Neural crest cell (in vitro differentiated cells): ENCODE data around the gene PPP2R3A. TPM values are rescaled to one million over a fixed set of nuclear protein-coding genes. Genes with fewer than 3 reads are reported as not detected.
"Not testable (repeated sequence)": the region's sequence is repeated elsewhere in the genome, so short reads cannot be mapped to it uniquely, and the experiment has no call there.

Source experiments
- DNase-seq: peaks from one replicate; pipeline ENCODE4 v3.0.0; 2021; ENCODE audit warnings: low read depth, mixed read lengths, low spot score
- H3K27ac Mint-ChIP-seq: one replicate; pipeline ENCODE4 v1.8.0; 2021; ENCODE audit warnings: mild to moderate bottlenecking, mixed read lengths; ENCODE audit not compliant: unreplicated experiment
- H3K27me3 Mint-ChIP-seq: 2 replicates; pipeline ENCODE4 v1.8.0; 2021; ENCODE audit warnings: low read depth, mild to moderate bottlenecking, mixed read lengths
- H3K36me3 Mint-ChIP-seq: 2 replicates; pipeline ENCODE4 v1.8.0; 2021; ENCODE audit warnings: low read depth, mild to moderate bottlenecking, mixed read lengths
- H3K4me1 Mint-ChIP-seq: 2 replicates; pipeline ENCODE4 v1.8.0; 2021; ENCODE audit warnings: mixed read lengths
- H3K4me3 Mint-ChIP-seq: one replicate; pipeline ENCODE4 v1.8.0; 2021; ENCODE audit warnings: mild to moderate bottlenecking, mixed read lengths
- H3K9me3 Mint-ChIP-seq: 2 replicates; pipeline ENCODE4 v1.8.0; 2021; ENCODE audit warnings: mixed read lengths
- CTCF ChIP-seq: fragments of 200-600 bp; sonication (generic); conservative IDR thresholded peaks from 2 replicates; pipeline ENCODE4 v1.5.0; 2021; ENCODE audit warnings: antibody characterized with exemption, mild to moderate bottlenecking
- total RNA-seq: library from RNA; stranded (reverse); gene quantifications from 2 replicates; pipeline ENCODE4 v1.2.1, GENCODE V29; 2021

The PPP2R3A gene
- total RNA-seq, 1 donor from 2014 or later: 16.4 TPM

- H3K36me3 Mint-ChIP-seq: peaks cover 28% of the 10 kb centered on the region
- no peaks in the 10 kb centered on the region for H3K4me1 Mint-ChIP-seq
- no peak overlapping the region for H3K27ac Mint-ChIP-seq
- H3K27me3 Mint-ChIP-seq: no peaks in the 10 kb centered on the region
- H3K9me3 Mint-ChIP-seq: no peaks in the 10 kb centered on the region
- no peak overlapping the region for H3K4me3 Mint-ChIP-seq
- no peak for DNase-seq
- no peak for TF ChIP-seq CTCF
Measured at GRCh38 chr3:136109499-136109898, 144.0 kb downstream of the PPP2R3A start.

GRCh38 chr3:136110481-136110880, 145.0 kb downstream of the PPP2R3A start:
- Mint-ChIP-seq H3K9me3 (peaks cover 2% of the 10 kb centered on the region), H3K27me3 (no peaks in the 10 kb centered on the region), H3K4me1 (no peaks in the 10 kb centered on the region), H3K36me3 (peaks cover 37% of the 10 kb centered on the region), H3K4me3 (no peak overlapping the region), H3K27ac (no peak overlapping the region)
- DNase-seq: no peak
- TF ChIP-seq CTCF: no peak

GRCh38 chr3:136114421-136114820, 148.9 kb downstream of the PPP2R3A start:
- no peak for DNase-seq
- no peak for TF ChIP-seq CTCF
- Mint-ChIP-seq H3K27me3 (no peaks in the 10 kb centered on the region), H3K4me3 (no peak overlapping the region), H3K36me3 (peaks cover 55% of the 10 kb centered on the region), H3K4me1 (no peaks in the 10 kb centered on the region), H3K27ac (no peak overlapping the region), H3K9me3 (peaks cover 12% of the 10 kb centered on the region)

GRCh38 chr3:136119332-136119731, 153.8 kb downstream of the PPP2R3A start:
- H3K4me1 Mint-ChIP-seq, DNase-seq, H3K4me3 Mint-ChIP-seq, H3K27me3 Mint-ChIP-seq, H3K27ac Mint-ChIP-seq: not testable (repeated sequence)
- peaks cover 48% of the 10 kb centered on the region for H3K36me3 Mint-ChIP-seq
- peaks cover 12% of the 10 kb centered on the region for H3K9me3 Mint-ChIP-seq

- H3K36me3 Mint-ChIP-seq: peaks cover 50% of the 10 kb centered on the region
- DNase-seq, H3K4me1 Mint-ChIP-seq, H3K4me3 Mint-ChIP-seq, H3K27me3 Mint-ChIP-seq, H3K27ac Mint-ChIP-seq: not testable (repeated sequence)
- H3K9me3 Mint-ChIP-seq: peaks cover 12% of the 10 kb centered on the region
Measured at GRCh38 chr3:136119783-136120182, 154.3 kb downstream of the PPP2R3A start.

GRCh38 chr3:136120373-136121348, 155.1 kb downstream of the PPP2R3A start:
- peaks cover 8% of the 10 kb centered on the region for H3K9me3 Mint-ChIP-seq
- no peaks in the 10 kb centered on the region for H3K27me3 Mint-ChIP-seq
- no peak overlapping the region for H3K4me3 Mint-ChIP-seq
- H3K36me3 Mint-ChIP-seq: peaks cover 43% of the 10 kb centered on the region
- TF ChIP-seq CTCF: no peak
- no peak overlapping the region for H3K27ac Mint-ChIP-seq
- H3K4me1 Mint-ChIP-seq: no peaks in the 10 kb centered on the region
- DNase-seq: no peak
